HCT116 (cell line): ENCODE measurements around the gene OCRL. TPM values are rescaled to one million over a fixed set of nuclear protein-coding genes. Genes with fewer than 3 reads are reported as not detected.

Experiments
- ATAC-seq: fragments of 200-7000 bp; cut with Tn5 transposase; 2 replicates; pipeline ENCODE4 v1.9.1; 2020; ENCODE audit warnings: mild to moderate bottlenecking, moderate library complexity
- BruUV-seq: library from RNA; stranded (reverse); fragments of 400-500 nt; replicated peaks from 2 replicates; lab custom pipeline; 2021; lab: Mats Ljungman, UMichigan
- CTCF ChIA-PET: fragments of 300-600 bp; sonication (Branson Sonifier 250); formaldehyde crosslinking; loops from one replicate; lab custom pipeline; 2021; ENCODE audit warnings: antibody characterized with exemption; lab: Charles Lee
- POLR2A ChIA-PET: fragments of 300-600, 350-600 bp; sonication (Branson Sonifier 250); formaldehyde crosslinking; loops from one replicate; lab custom pipeline; 2021; ENCODE audit warnings: antibody characterized with exemption; lab: Charles Lee
- RAD21 ChIA-PET, 2 experiments: fragments of 300-600 bp; sonication (Branson Sonifier 250); formaldehyde crosslinking; loops; one replicate each; lab custom pipeline; 2023; ENCODE audit warnings: low total read pairs in 2 of 2; ENCODE audit not compliant: uncharacterized antibody in 2 of 2, unreplicated experiment in 2 of 2, low non-redundant PET in 1 of 2; lab: Charles Lee
- DNase-seq: peaks from one replicate; pipeline ENCODE4 v3.0.0-alpha.2; 2010; ENCODE audit warnings: low read depth, low spot score
- H2AFZ ChIP-seq: fragments of 200-600 bp; shearing (Covaris generic), sonication (generic); 2 replicates; pipeline ENCODE4 v1.6.1; 2017; ENCODE audit warnings: low read depth, mixed run types, mixed read lengths, antibody characterized with exemption, low read length; ENCODE audit not compliant: poor library complexity, severe bottlenecking
- H3K27ac ChIP-seq: 2 replicates; pipeline ENCODE4 v1.5.1; 2012; ENCODE audit warnings: low read depth, low read length
- H3K27me3 ChIP-seq: fragments of 200-600 bp; sonication (generic); 2 replicates; pipeline ENCODE4 v1.6.1; 2016; ENCODE audit warnings: mixed run types, low read length, mixed read lengths; ENCODE audit not compliant: insufficient read depth
- H3K36me3 ChIP-seq, 2 experiments: fragments of 200-500 bp in 1 of 2; fragments of 200-600 bp in 1 of 2; sonication (Bioruptor generic) in 1 of 2; sonication (generic) in 1 of 2; 2 replicates each; pipeline versions ENCODE4 v1.5.1 to v1.6.1; 2014 to 2016; ENCODE audit warnings: low read length in 2 of 2, inconsistent platforms in 1 of 2, mixed read lengths in 1 of 2, mixed run types in 1 of 2; ENCODE audit not compliant: insufficient read depth in 2 of 2, control insufficient read depth in 1 of 2
- H3K4me1 ChIP-seq, 2 experiments: fragments of 200-600 bp in 1 of 2; sonication (generic) in 1 of 2; 2 replicates each; pipeline versions ENCODE4 v1.5.1 to v1.6.1; 2012 to 2017; ENCODE audit warnings: low read length in 2 of 2, inconsistent platforms in 1 of 2, mild to moderate bottlenecking in 1 of 2, mixed read lengths in 1 of 2, mixed run types in 1 of 2, moderate library complexity in 1 of 2; ENCODE audit not compliant: insufficient read depth in 2 of 2, control insufficient read depth in 1 of 2
- H3K4me2 ChIP-seq: fragments of 200-600 bp; sonication (generic); 2 replicates; pipeline ENCODE4 v1.6.1; 2017; ENCODE audit warnings: mixed run types, low read length, mixed read lengths
- H3K4me3 ChIP-seq, 2 experiments: fragments of 200-600 bp in 1 of 2; sonication (generic) in 1 of 2; replicated peaks in 1 of 2; 2 replicates each; pipeline ENCODE4 v1.5.1; 2011 to 2016; ENCODE audit warnings: low read length in 2 of 2, control low read depth in 1 of 2, low read depth in 1 of 2, mild to moderate bottlenecking in 1 of 2, mixed read lengths in 1 of 2, mixed run types in 1 of 2
- H3K79me2 ChIP-seq: fragments of 200-600 bp; sonication (generic); 2 replicates; pipeline ENCODE4 v1.6.1; 2017; ENCODE audit warnings: mild to moderate bottlenecking, mixed run types, low read length, moderate library complexity, mixed read lengths; ENCODE audit not compliant: insufficient read depth
- H3K9ac ChIP-seq: fragments of 200-600 bp; sonication (generic); 2 replicates; pipeline ENCODE4 v1.6.1; 2016; ENCODE audit warnings: low read length, mixed read lengths
- H3K9me2 ChIP-seq: fragments of 200-600 bp; sonication (generic), shearing (Covaris generic); 2 replicates; pipeline ENCODE4 v1.6.1; 2017; ENCODE audit warnings: mixed run types, mild to moderate bottlenecking, moderate library complexity; ENCODE audit not compliant: insufficient read depth
- H3K9me3 ChIP-seq, 2 experiments: fragments of 200-500 bp in 1 of 2; fragments of 200-600 bp in 1 of 2; sonication (Bioruptor generic) in 1 of 2; sonication (generic) in 1 of 2; 2 replicates each; pipeline ENCODE4 v1.6.1; 2014 to 2017; ENCODE audit warnings: low read length in 2 of 2, mixed read lengths in 2 of 2, inconsistent platforms in 1 of 2, low read depth in 1 of 2, mild to moderate bottlenecking in 1 of 2, mixed run types in 1 of 2, moderate library complexity in 1 of 2; ENCODE audit not compliant: control insufficient read depth in 1 of 2, insufficient read depth in 1 of 2
- H4K20me1 ChIP-seq: fragments of 200-600 bp; sonication (generic), shearing (Covaris generic); 2 replicates; pipeline ENCODE4 v1.6.1; 2017; ENCODE audit warnings: mixed run types, mild to moderate bottlenecking, moderate library complexity; ENCODE audit not compliant: insufficient read depth
- CBX3 ChIP-seq: IDR thresholded peaks from 2 replicates; pipeline ENCODE4 v1.6.1; 2012; ENCODE audit warnings: low read depth
- EGR1 ChIP-seq: IDR thresholded peaks from 2 replicates; pipeline ENCODE4 v1.6.1; 2012; ENCODE audit warnings: low read depth
- ELF1 ChIP-seq: IDR thresholded peaks from 2 replicates; pipeline ENCODE4 v1.6.1; 2012; ENCODE audit warnings: low read depth, borderline replicate concordance
- EZH2 ChIP-seq: fragments of 200-600 bp; sonication (generic); IDR thresholded peaks from 2 replicates; pipeline ENCODE4 v1.6.1; 2017; ENCODE audit warnings: antibody characterized with exemption, mixed run types
- FOSL1 ChIP-seq: IDR thresholded peaks from 2 replicates; pipeline ENCODE4 v1.6.1; 2012; ENCODE audit warnings: low read depth
- POLR2A ChIP-seq: IDR thresholded peaks from 2 replicates; pipeline ENCODE4 v1.7.0; 2011; ENCODE audit warnings: borderline replicate concordance; ENCODE audit not compliant: insufficient read depth, insufficient read length; ENCODE audit errors: extremely low read depth
- POLR2AphosphoS5 ChIP-seq: IDR thresholded peaks from 2 replicates; pipeline ENCODE4 v1.6.1; 2011; ENCODE audit warnings: mild to moderate bottlenecking, low read depth, low read length, moderate library complexity
- RAD21 ChIP-seq: IDR thresholded peaks from 2 replicates; pipeline ENCODE4 v1.6.1; 2012; ENCODE audit warnings: low read depth, mild to moderate bottlenecking
- SP1 ChIP-seq: IDR thresholded peaks from 2 replicates; pipeline ENCODE4 v1.6.1; 2012; ENCODE audit warnings: low read depth
- TCF7L2 ChIP-seq: IDR thresholded peaks from 2 replicates; pipeline ENCODE4 v1.7.0; 2011; ENCODE audit warnings: borderline replicate concordance, inconsistent platforms; ENCODE audit not compliant: insufficient read depth, insufficient read length; ENCODE audit errors: extremely low read depth
- YY1 ChIP-seq: IDR thresholded peaks from 2 replicates; pipeline ENCODE4 v1.6.1; 2011; ENCODE audit warnings: low read length, low read depth, moderate library complexity, mild to moderate bottlenecking; ENCODE audit not compliant: insufficient replicate concordance; ENCODE audit errors: extremely low read depth
- ZFX ChIP-seq: fragments of 450-650 bp; IDR thresholded peaks from 2 replicates; pipeline ENCODE4 v1.6.1; 2017
- ZNF274 ChIP-seq: fragments of 200-500 bp; sonication (Bioruptor generic); IDR thresholded peaks from 2 replicates; pipeline ENCODE4 v1.6.1; 2014; ENCODE audit warnings: mild to moderate bottlenecking, low read depth, low read length, inconsistent platforms
- intact Hi-C: fragments of 100-400 bp; cut with micrococcal nuclease; formaldehyde crosslinking; loops from 2 replicates; pipeline ENCODE4 v1.10.0; 2022
- total RNA-seq: library from RNA; stranded (reverse); gene quantifications from one replicate; pipeline ENCODE4 v1.2.1, GENCODE V29; 2021; ENCODE audit not compliant: unreplicated experiment
- TF ChIP-seq, protein P1 (sequence below), 3 experiments: fragments of 200-600 bp in 1 of 3; sonication (generic) in 1 of 3; IDR thresholded peaks in 2 of 3; conservative IDR thresholded peaks in 1 of 3; 2 replicates each; pipeline ENCODE4 v1.5.1; 2012 to 2017; ENCODE audit warnings: low read depth in 2 of 3, low read length in 2 of 3, antibody characterized with exemption in 1 of 3, borderline replicate concordance in 1 of 3, control low read depth in 1 of 3, mild to moderate bottlenecking in 1 of 3, mixed read lengths in 1 of 3, mixed run types in 1 of 3, moderate library complexity in 1 of 3; ENCODE audit not compliant: insufficient read depth in 1 of 3
- TF ChIP-seq, protein P2 (sequence below): IDR thresholded peaks from 2 replicates; pipeline ENCODE4 v1.6.1; 2011; ENCODE audit warnings: mild to moderate bottlenecking, low read length, moderate library complexity; ENCODE audit not compliant: insufficient replicate concordance; ENCODE audit errors: extremely low read depth
- TF ChIP-seq, protein P3 (sequence below): IDR thresholded peaks from 2 replicates; pipeline ENCODE4 v1.6.1; 2012
- TF ChIP-seq, protein P4 (sequence below): IDR thresholded peaks from 2 replicates; pipeline ENCODE4 v1.6.1; 2012

Gene OCRL
- total RNA-seq, 1 experiment from 2014 or later: 19.8 TPM

DNA sequence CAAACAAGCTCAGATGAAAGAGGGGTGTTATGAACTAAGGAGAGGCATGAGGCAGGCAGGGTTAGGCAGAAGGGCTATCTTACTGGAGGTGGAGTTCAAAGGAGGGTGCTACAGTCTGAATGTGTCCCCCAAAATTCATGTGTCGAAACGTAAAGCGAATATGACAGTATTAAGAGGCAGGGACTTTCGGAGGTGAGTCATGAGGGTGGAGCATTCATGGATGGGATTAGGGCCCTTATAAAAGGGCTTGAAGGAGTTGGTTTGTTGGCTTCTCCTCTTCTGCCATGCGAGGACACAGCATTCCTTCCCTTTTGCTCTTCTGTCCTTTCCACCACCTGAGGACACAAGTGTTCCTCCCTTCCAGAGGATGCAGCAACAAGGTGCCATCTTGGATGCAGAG lies 91.8 kb downstream of the OCRL start (continued):
- TF ChIP-seq, protein P1, sequence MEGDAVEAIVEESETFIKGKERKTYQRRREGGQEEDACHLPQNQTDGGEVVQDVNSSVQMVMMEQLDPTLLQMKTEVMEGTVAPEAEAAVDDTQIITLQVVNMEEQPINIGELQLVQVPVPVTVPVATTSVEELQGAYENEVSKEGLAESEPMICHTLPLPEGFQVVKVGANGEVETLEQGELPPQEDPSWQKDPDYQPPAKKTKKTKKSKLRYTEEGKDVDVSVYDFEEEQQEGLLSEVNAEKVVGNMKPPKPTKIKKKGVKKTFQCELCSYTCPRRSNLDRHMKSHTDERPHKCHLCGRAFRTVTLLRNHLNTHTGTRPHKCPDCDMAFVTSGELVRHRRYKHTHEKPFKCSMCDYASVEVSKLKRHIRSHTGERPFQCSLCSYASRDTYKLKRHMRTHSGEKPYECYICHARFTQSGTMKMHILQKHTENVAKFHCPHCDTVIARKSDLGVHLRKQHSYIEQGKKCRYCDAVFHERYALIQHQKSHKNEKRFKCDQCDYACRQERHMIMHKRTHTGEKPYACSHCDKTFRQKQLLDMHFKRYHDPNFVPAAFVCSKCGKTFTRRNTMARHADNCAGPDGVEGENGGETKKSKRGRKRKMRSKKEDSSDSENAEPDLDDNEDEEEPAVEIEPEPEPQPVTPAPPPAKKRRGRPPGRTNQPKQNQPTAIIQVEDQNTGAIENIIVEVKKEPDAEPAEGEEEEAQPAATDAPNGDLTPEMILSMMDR (IDR thresholded peaks at IDR 0.05 in 2 of 3, conservative IDR thresholded peaks at IDR 0.05 in 1 of 3; ENCODE audit: borderline replicate concordance in 1 of 3, insufficient read depth in 1 of 3, low read depth in 2 of 3, low read length in 2 of 3): no peak
- TF ChIP-seq EGR1 (no peak), RAD21 (no peak)

DNA sequence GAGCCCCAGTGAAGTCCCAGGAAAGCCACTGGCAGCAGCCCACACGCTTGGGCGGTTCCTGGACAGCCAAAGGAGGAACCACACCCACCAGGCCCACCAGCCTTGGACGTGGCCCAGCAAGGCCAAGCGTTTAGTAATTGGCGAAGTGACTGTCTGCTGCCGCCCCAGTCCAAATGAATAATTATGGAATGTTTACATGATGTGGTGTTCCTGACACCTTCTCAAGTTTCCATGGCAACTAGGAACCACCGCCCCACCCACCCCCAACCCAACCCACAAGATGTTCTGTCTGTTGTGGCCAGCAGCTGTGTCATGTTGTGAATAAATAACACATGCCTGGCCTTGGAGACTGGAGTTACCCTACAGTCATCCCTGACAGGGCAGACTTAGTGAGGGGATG lies 92.4 kb downstream of the OCRL start:
- intact Hi-C loops: no loop called here
- Histone ChIP-seq H3K9me2 (no peaks in the 10 kb centered on the region), H3K9ac (no peak overlapping the region), H3K4me1 (peaks cover 0 to 3% of the 10 kb centered on the region in 2 experiments; a peak in 1 of 4 replicates), H3K36me3 (no peaks in the 10 kb centered on the region), H4K20me1 (no peaks in the 10 kb centered on the region), H3K79me2 (no peaks in the 10 kb centered on the region), H3K9me3 (no peaks in the 10 kb centered on the region), H3K4me3 (no peak overlapping the region), H2AFZ (no peak overlapping the region), H3K27me3 (no peaks in the 10 kb centered on the region), H3K27ac (no peak overlapping the region), H3K4me2 (no peak overlapping the region)
- CTCF ChIA-PET: no interaction called here
- ATAC-seq: no peak
- DNase-seq: no peak
- BruUV-seq: no TSS peak
- RAD21 ChIA-PET: no interaction called here
- POLR2A ChIA-PET: no interaction called here
- TF ChIP-seq, protein P1 (IDR thresholded peaks at IDR 0.05 in 2 of 3, conservative IDR thresholded peaks at IDR 0.05 in 1 of 3; ENCODE audit: borderline replicate concordance in 1 of 3, insufficient read depth in 1 of 3, low read depth in 2 of 3, low read length in 2 of 3): no peak
- TF ChIP-seq, protein P2, sequence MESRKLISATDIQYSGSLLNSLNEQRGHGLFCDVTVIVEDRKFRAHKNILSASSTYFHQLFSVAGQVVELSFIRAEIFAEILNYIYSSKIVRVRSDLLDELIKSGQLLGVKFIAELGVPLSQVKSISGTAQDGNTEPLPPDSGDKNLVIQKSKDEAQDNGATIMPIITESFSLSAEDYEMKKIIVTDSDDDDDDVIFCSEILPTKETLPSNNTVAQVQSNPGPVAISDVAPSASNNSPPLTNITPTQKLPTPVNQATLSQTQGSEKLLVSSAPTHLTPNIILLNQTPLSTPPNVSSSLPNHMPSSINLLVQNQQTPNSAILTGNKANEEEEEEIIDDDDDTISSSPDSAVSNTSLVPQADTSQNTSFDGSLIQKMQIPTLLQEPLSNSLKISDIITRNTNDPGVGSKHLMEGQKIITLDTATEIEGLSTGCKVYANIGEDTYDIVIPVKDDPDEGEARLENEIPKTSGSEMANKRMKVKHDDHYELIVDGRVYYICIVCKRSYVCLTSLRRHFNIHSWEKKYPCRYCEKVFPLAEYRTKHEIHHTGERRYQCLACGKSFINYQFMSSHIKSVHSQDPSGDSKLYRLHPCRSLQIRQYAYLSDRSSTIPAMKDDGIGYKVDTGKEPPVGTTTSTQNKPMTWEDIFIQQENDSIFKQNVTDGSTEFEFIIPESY: no peak
- TF ChIP-seq POLR2A (no peak), POLR2AphosphoS5 (no peak), EZH2 (no peak), TCF7L2 (no peak), RAD21 (no peak), ZNF274 (no peak), FOSL1 (no peak), ELF1 (no peak), SP1 (no peak), ZFX (no peak), YY1 (no peak), CBX3 (no peak)
- TF ChIP-seq, protein P3, sequence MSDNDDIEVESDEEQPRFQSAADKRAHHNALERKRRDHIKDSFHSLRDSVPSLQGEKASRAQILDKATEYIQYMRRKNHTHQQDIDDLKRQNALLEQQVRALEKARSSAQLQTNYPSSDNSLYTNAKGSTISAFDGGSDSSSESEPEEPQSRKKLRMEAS: no peak
- TF ChIP-seq, protein P4, sequence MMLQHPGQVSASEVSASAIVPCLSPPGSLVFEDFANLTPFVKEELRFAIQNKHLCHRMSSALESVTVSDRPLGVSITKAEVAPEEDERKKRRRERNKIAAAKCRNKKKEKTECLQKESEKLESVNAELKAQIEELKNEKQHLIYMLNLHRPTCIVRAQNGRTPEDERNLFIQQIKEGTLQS: no peak
